Measurements from ENCODE around the gene YTHDF2. TPM values are rescaled to one million over a fixed set of nuclear protein-coding genes. Genes with fewer than 3 reads are reported as not detected.

The YTHDF2 gene
- total and polyA plus RNA-seq, 2 donors (not counting 1 experiment from before 2014, with no cell fraction given) = 26.3 to 58.8 TPM

GRCh38 chr1:28803662-28804061 lies 66.9 kb downstream of the YTHDF2 start:
- ChIA-PET CTCF (no interaction called here), POLR2A (no interaction called here)
- no peak overlapping the region for H3K4me3 Mint-ChIP-seq
- H3K4me1 Mint-ChIP-seq = no peaks in the 10 kb centered on the region
- DNase-seq (no peak), ATAC-seq (ENCODE audit: low read depth) (no peak)
- no peaks in the 10 kb centered on the region for H3K36me3 ChIP-seq (replicated peaks in 1 of 2; ENCODE audit: control extremely low read depth in 1 of 2, control insufficient read depth in 1 of 2, extremely low read depth in 1 of 2, insufficient read depth in 2 of 2, low read length in 1 of 2)
- H3K9ac ChIP-seq (ENCODE audit: low read length) = no peak overlapping the region
- H3K27me3 Mint-ChIP-seq = peaks cover 20% of the 10 kb centered on the region
- peaks cover 0 to 2% (median 0%) of the 10 kb centered on the region in 4 experiments for H3K27me3 ChIP-seq (replicated peaks in 1 of 4; ENCODE audit: control extremely low read depth in 1 of 4, control insufficient read depth in 3 of 4, insufficient read depth in 4 of 4, low read length in 3 of 4)
- H3K4me1 ChIP-seq (ENCODE audit: control insufficient read depth in 2 of 2, insufficient read depth in 2 of 2, low read length in 2 of 2) = no peaks in the 10 kb centered on the region
- no peak overlapping the region for H3K27ac Mint-ChIP-seq
- no peaks in the 10 kb centered on the region for H3K79me2 ChIP-seq (ENCODE audit: control insufficient read depth, insufficient read depth, low read length)
- H3K4me3 ChIP-seq (ENCODE audit: control extremely low read depth in 1 of 5, extremely low read depth in 1 of 5, insufficient read depth in 1 of 5, low read depth in 2 of 5, low read length in 4 of 5) = no peak overlapping the region
- peaks cover 0 to 6% (median 0%) of the 10 kb centered on the region in 3 donors for H3K9me3 ChIP-seq (ENCODE audit: control extremely low read depth in 1 of 3, control insufficient read depth in 2 of 3, insufficient read depth in 1 of 3, low read length in 2 of 3)
- no peak for TF ChIP-seq CTCF (IDR thresholded peaks at IDR 0.05)
- TF ChIP-seq EZH2 (IDR thresholded peaks at IDR 0.05; ENCODE audit: borderline replicate concordance, insufficient read depth, low read depth, low read length, poor library complexity, severe bottlenecking) = no peak
- no peak overlapping the region for H3K4me2 ChIP-seq (replicated peaks; ENCODE audit: low read depth, low read length, poor library complexity, severe bottlenecking)
- H3K27ac ChIP-seq (ENCODE audit: low read length in 2 of 2) = no peak overlapping the region
- 80% methylated on average over 1 of the region's 3 CpGs for WGBS (ENCODE audit: insufficient coverage)
- H4K20me1 ChIP-seq (ENCODE audit: control insufficient read depth, insufficient read depth, low read length, poor library complexity, severe bottlenecking) = no peaks in the 10 kb centered on the region
- intact Hi-C loops (cut with micrococcal nuclease) = no loop called here
- H2AFZ ChIP-seq (ENCODE audit: insufficient read depth, low read depth, low read length, poor library complexity, severe bottlenecking) = no peak overlapping the region
- H3K9me3 Mint-ChIP-seq (ENCODE audit: insufficient read depth) = no peaks in the 10 kb centered on the region

DNA sequence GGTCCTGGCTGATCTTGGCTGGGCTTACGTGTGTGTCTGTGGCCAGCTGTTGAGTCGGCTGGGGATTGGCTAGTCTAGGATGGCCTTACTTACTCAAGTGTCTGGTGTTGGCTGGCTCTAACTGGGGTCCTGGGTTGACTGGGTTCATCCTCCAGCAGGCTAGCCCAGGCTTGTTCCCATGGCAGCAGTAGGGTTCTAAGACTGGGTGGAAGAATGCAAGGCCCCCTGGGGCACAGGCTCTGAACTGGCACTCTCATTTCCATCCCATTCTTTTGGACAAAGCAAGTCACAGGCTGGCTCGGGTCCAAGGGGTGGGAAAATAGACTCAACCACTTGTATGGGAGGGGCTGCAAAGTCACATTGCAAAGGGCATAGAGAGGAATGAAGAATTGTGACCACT lies 67.3 kb downstream of the YTHDF2 start:
- Histone ChIP-seq H3K36me3 (replicated peaks in 1 of 2; ENCODE audit: control extremely low read depth in 1 of 2, control insufficient read depth in 1 of 2, extremely low read depth in 1 of 2, insufficient read depth in 2 of 2, low read length in 1 of 2) (no peaks in the 10 kb centered on the region), H2AFZ (ENCODE audit: insufficient read depth, low read depth, low read length, poor library complexity, severe bottlenecking) (no peak overlapping the region), H3K27ac (ENCODE audit: low read length in 2 of 2) (no peak overlapping the region), H3K4me2 (replicated peaks; ENCODE audit: low read depth, low read length, poor library complexity, severe bottlenecking) (no peak overlapping the region), H4K20me1 (ENCODE audit: control insufficient read depth, insufficient read depth, low read length, poor library complexity, severe bottlenecking) (no peaks in the 10 kb centered on the region), H3K9ac (ENCODE audit: low read length) (no peak overlapping the region), H3K27me3 (replicated peaks in 1 of 4; ENCODE audit: control extremely low read depth in 1 of 4, control insufficient read depth in 3 of 4, insufficient read depth in 4 of 4, low read length in 3 of 4) (peaks cover 0 to 2% (median 0%) of the 10 kb centered on the region in 4 experiments), H3K9me3 (ENCODE audit: control extremely low read depth in 1 of 3, control insufficient read depth in 2 of 3, insufficient read depth in 1 of 3, low read length in 2 of 3) (peaks cover 0 to 6% (median 0%) of the 10 kb centered on the region in 3 donors), H3K4me1 (ENCODE audit: control insufficient read depth in 2 of 2, insufficient read depth in 2 of 2, low read length in 2 of 2) (no peaks in the 10 kb centered on the region), H3K79me2 (ENCODE audit: control insufficient read depth, insufficient read depth, low read length) (no peaks in the 10 kb centered on the region), H3K4me3 (ENCODE audit: control extremely low read depth in 1 of 5, extremely low read depth in 1 of 5, insufficient read depth in 1 of 5, low read depth in 2 of 5, low read length in 4 of 5) (no peak overlapping the region)
- POLR2A ChIA-PET = no interaction called here
- Mint-ChIP-seq H3K9me3 (ENCODE audit: insufficient read depth) (no peaks in the 10 kb centered on the region), H3K27ac (no peak overlapping the region), H3K4me3 (no peak overlapping the region), H3K4me1 (no peaks in the 10 kb centered on the region), H3K27me3 (peaks cover 15% of the 10 kb centered on the region)
- DNase-seq (no peak), ATAC-seq (ENCODE audit: low read depth) (no peak)
- intact Hi-C loops (cut with micrococcal nuclease) = no loop called here
- TF ChIP-seq CTCF (IDR thresholded peaks at IDR 0.05) (no peak), EZH2 (IDR thresholded peaks at IDR 0.05; ENCODE audit: borderline replicate concordance, insufficient read depth, low read depth, low read length, poor library complexity, severe bottlenecking) (no peak)
- CTCF ChIA-PET = interaction anchor here (1.4 kb wide), 1 partner anchor 73 kb away, joined by 5 read pairs; no protein-coding TSS in a partner anchor
- 94% methylated on average over 2 of the region's 3 CpGs for WGBS (ENCODE audit: insufficient coverage)

Data from B cell (primary cell).